Right lobe of liver (tissue), 4 donors: ENCODE measurements around the gene FAM53A.

Source experiments
- CTCF ChIP-seq, 4 donors: fragments of 200-600 bp in 3 of 4; fragments of 450-650 bp in 1 of 4; IDR thresholded peaks; one replicate each; pipeline versions ENCODE4 v1.5.1 to v1.8.0; 2016 to 2022; ENCODE audit warnings: antibody characterized with exemption in 4 of 4, mild to moderate bottlenecking in 2 of 4
- POLR2A ChIP-seq: fragments of 450-650 bp; IDR thresholded peaks from one replicate; pipeline ENCODE4 v1.6.1; 2017; ENCODE audit warnings: antibody characterized with exemption, mild to moderate bottlenecking
- donor health status: DM: no; HTN: no; CAD: no.
- donor health status: DM: no; HTN: no; CAD: no.
- donor health status: DM: no; HTN: yes; CAD: no.

GRCh38 chr4:1644891-1645657 lies 39.0 kb downstream of the FAM53A start:
- TF ChIP-seq CTCF (IDR thresholded peaks at IDR 0.05), result no peak
- no peak for TF ChIP-seq POLR2A
